Pancreas (tissue), 10 donors: ENCODE measurements around the gene KAZN. TPM values are rescaled to one million over a fixed set of nuclear protein-coding genes. Genes with fewer than 3 reads are reported as not detected.

ENCODE experiments used
- ATAC-seq, 4 donors: fragments of 200-7000 bp; cut with Tn5 transposase; one replicate each; pipeline versions ENCODE4 v1.8.0 to v1.9.1; 2020; ENCODE audit warnings: mild to moderate bottlenecking in 4 of 4, moderate library complexity in 4 of 4
- DNase-seq, 6 donors: peaks; one replicate each; pipeline ENCODE4 v3.0.0-alpha.2; 2020
- FAIRE-seq: peaks from 2 replicates; lab custom pipeline; 2012; peaks lifted over from hg19 to GRCh38; lab: Jason Lieb, UNC
- H3K27ac ChIP-seq, 4 donors: fragments of 200-600 bp; sonication (generic); 1 replicate in 3 of 4; 2 replicates in 1 of 4; pipeline versions ENCODE4 v1.5.0 to v1.8.0; 2020
- H3K27me3 ChIP-seq, 4 donors: fragments of 200-600 bp; one replicate each; pipeline ENCODE4 v1.8.0; 2021
- H3K36me3 ChIP-seq, 3 donors: fragments of 200-600 bp; sonication (generic) in 1 of 3; one replicate each; pipeline versions ENCODE4 v1.5.0 to v1.8.0; 2020 to 2021
- H3K4me1 ChIP-seq, 3 donors: fragments of 200-600 bp; one replicate each; pipeline ENCODE4 v1.8.0; 2021
- H3K4me3 ChIP-seq, 4 donors: fragments of 200-600 bp; sonication (generic) in 2 of 4; one replicate each; pipeline versions ENCODE4 v1.5.0 to v1.8.0; 2020 to 2021
- H3K9me3 ChIP-seq, 4 donors: fragments of 200-600 bp; one replicate each; pipeline ENCODE4 v1.8.0; 2021
- WGBS, 2 donors: extraction: QIAGEN DNeasy Blood & Tissue Kit; methylation state at CpG; one replicate each; pipeline ENCODE4 v1.1.7; 2013; 5-methylcytosine and 5-hydroxymethylcytosine counted together
- intact Hi-C, 3 donors: fragments of 100-400 bp; cut with DNase I; formaldehyde crosslinking; loops; one replicate each; pipeline versions ENCODE4 v1.11.1 to v1.14.2; 2022
- polyA plus RNA-seq, 2 donors: library from polyadenylated mRNA; stranded (reverse); fragments of 200-250 nt; gene quantifications; one replicate each; pipeline ENCODE4 v1.2.3, GENCODE V29; 2013
- total RNA-seq, 6 donors: library from RNA; stranded (reverse); fragmentation: NEBNext Ultra II Directional in 4 of 6; extraction: Animal tissue kit (Norgen Biotek cat#: 25700) in 4 of 6; gene quantifications; one replicate each; pipeline versions ENCODE4 v1.2.1 to v1.2.4, GENCODE V29; 2021 to 2023
- TF ChIP-seq, protein P1 (sequence below), 4 donors: fragments of 200-600 bp; sonication (generic) in 3 of 4; IDR thresholded peaks; one replicate each; pipeline versions ENCODE4 v1.5.0 to v1.8.0; 2021; ENCODE audit warnings: antibody characterized with exemption in 4 of 4
- donor health status: healthy with polysubstance abuse.
- donor health status: DM: no; HTN: no; CAD: no; lungs with moderate emphysema.
- donor health status: DM: no; HTN: no; CAD: no.
- donor health status: control.
- donor health status: control.
- donor health status: Bipolar disorder and iron deficiency.
- donor health status: DM: yes; HTN: yes; CAD: no.
- donor health status: DM: no; HTN: no; CAD: no.
- donor health status: DM: no; HTN: no; CAD: no.
- donor health status: DM: yes; HTN: yes; CAD: no.

Gene KAZN
- total and polyA plus RNA-seq, 8 donors = 2.4 to 6.0 (median 4.1) TPM

DNA sequence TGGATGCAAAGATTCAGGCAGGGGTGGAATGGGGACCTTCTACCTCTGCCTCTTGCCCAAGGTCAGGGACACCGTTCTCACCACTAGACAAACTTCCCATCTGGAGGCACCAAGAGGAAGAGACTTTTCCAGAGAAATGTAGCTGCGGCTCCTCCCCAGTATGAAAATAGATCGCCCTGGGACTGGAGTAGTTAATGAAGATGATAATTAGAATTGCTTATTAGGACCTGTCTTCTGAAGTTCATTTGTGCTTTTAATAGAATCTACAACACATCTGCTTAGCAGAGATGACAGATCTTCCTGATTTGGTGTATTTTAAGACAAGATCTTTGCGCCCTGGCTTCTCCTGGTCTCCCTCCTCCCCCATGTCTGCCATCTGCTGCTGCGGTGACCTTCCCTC, 266.6 kb downstream of the KAZN start:
- FAIRE-seq (no peak), ATAC-seq (no peak), DNase-seq (no peak)
- Histone ChIP-seq H3K4me3 (no peak overlapping the region), H3K36me3 (no peaks in the 10 kb centered on the region), H3K27ac (no peak overlapping the region), H3K9me3 (no peaks in the 10 kb centered on the region), H3K27me3 (no peaks in the 10 kb centered on the region), H3K4me1 (no peaks in the 10 kb centered on the region)
- TF ChIP-seq, protein P1, sequence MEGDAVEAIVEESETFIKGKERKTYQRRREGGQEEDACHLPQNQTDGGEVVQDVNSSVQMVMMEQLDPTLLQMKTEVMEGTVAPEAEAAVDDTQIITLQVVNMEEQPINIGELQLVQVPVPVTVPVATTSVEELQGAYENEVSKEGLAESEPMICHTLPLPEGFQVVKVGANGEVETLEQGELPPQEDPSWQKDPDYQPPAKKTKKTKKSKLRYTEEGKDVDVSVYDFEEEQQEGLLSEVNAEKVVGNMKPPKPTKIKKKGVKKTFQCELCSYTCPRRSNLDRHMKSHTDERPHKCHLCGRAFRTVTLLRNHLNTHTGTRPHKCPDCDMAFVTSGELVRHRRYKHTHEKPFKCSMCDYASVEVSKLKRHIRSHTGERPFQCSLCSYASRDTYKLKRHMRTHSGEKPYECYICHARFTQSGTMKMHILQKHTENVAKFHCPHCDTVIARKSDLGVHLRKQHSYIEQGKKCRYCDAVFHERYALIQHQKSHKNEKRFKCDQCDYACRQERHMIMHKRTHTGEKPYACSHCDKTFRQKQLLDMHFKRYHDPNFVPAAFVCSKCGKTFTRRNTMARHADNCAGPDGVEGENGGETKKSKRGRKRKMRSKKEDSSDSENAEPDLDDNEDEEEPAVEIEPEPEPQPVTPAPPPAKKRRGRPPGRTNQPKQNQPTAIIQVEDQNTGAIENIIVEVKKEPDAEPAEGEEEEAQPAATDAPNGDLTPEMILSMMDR (IDR thresholded peaks at IDR 0.05) = no peak
- intact Hi-C loops = no loop called here
- WGBS, 2 donors = 87 to 91% methylated on average over 5 of the region's 5 CpGs

DNA sequence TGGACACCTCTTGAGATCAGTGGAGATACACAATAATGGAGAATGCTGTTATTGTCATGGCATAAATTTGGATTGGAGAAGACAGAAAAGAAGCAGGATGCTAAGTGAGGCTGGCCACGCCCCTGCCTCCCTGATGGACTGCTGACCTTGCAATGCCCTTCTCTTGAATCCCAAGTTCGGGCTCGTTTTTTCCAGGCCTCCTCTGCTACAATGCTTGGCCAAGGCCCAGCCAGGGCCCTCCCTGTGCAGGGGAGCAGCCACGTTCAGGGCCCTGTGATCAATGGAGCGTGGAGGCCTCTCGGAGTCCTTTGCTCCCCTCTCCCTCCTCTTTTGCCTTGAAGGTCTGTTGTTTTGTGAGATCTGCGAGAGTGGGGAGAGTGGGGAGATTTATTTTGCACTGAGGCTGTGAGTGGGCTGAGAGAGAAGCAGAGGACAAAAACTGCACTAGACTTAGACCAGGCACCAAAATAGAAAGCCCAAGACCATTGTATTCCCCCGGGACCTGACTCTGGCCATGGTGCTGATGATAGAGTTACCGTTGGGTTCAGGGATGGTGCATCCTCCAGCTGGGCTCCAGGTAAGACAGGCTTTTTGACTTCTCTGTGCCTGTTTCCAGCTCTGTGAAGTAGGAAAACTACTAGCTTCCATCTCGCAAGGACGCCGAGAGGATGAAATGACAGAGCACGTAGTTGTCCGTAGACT, 268.6 kb downstream of the KAZN start:
- H3K27ac ChIP-seq = no peak overlapping the region
- intact Hi-C loops = no loop called here
- H3K4me1 ChIP-seq = no peaks in the 10 kb centered on the region
- no peak overlapping the region for H3K4me3 ChIP-seq
- ATAC-seq = no peak
- H3K27me3 ChIP-seq = no peaks in the 10 kb centered on the region
- FAIRE-seq = no peak
- no peak for DNase-seq
- 78 to 79% methylated on average over 14 of the region's 14 CpGs for WGBS, 2 donors
- TF ChIP-seq, protein P1 (IDR thresholded peaks at IDR 0.05) = no peak
- H3K36me3 ChIP-seq = no peaks in the 10 kb centered on the region
- no peaks in the 10 kb centered on the region for H3K9me3 ChIP-seq

DNA sequence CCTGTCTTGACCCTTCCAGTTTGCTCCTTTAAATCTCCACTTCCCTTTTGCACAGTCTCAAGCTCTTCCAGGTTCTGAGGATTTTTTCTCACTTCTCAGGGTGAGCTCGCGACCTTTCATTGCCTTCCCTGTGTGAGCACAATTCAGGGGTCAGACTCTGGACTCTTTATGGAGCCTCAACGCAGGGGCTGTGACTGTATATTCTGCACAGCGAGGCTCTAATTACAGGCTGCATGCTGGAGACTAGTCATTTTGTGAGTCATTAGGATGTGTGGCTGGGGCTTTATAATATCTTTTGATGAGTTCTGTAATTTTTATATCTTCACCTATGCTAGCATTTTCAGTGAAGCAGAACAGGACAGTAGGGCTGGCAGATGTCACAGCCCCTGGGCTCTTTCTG, 270.7 kb downstream of the KAZN start:
- H3K4me1 ChIP-seq = no peaks in the 10 kb centered on the region
- no peak overlapping the region for H3K4me3 ChIP-seq
- H3K27ac ChIP-seq = no peak overlapping the region
- intact Hi-C loops = no loop called here
- 89 to 90% methylated on average over 4 of the region's 4 CpGs for WGBS, 2 donors
- no peaks in the 10 kb centered on the region for H3K27me3 ChIP-seq
- TF ChIP-seq, protein P1 (IDR thresholded peaks at IDR 0.05) = no peak
- H3K36me3 ChIP-seq = no peaks in the 10 kb centered on the region
- FAIRE-seq (no peak), DNase-seq (no peak), ATAC-seq (no peak)
- H3K9me3 ChIP-seq = no peaks in the 10 kb centered on the region

DNA sequence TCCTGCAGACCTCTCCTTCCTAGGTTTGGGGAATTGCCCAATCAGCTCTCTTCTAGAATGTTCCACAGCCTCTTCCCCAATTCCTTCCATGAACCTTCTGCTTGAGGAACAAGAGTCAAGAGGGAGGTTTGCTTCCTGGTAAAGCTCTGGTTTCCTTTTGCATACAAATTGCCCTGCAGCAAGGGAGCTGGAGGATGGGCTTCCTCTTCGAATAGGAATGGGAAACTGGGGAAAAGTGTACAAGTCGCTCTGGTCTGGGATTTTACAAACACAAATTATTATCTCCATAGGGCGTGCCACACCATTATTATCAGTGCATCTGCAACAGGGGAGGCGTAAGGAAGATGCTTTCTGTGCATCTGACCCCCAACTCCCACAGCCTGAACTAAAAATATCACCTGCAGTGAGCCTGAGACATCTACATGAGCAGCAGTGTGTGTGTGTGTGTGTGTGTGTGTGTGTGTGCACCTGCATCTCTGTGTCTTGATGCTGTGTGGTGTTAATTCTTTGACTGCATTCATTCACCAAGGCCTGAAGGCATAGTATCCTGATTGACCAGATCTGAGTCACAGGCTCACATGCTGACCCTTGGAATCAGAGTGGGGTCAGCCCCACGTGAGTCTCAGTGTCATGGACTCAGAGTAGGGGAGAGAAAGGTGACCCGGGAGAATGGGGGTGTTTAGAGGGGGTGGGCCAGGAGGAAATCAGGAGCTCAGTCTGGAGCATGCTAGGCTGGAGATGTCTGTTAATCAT, 272.9 kb downstream of the KAZN start:
- ATAC-seq = no peak
- TF ChIP-seq, protein P1 (IDR thresholded peaks at IDR 0.05) = no peak
- 81 to 83% methylated on average over 6 of the region's 6 CpGs for WGBS, 2 donors

DNA sequence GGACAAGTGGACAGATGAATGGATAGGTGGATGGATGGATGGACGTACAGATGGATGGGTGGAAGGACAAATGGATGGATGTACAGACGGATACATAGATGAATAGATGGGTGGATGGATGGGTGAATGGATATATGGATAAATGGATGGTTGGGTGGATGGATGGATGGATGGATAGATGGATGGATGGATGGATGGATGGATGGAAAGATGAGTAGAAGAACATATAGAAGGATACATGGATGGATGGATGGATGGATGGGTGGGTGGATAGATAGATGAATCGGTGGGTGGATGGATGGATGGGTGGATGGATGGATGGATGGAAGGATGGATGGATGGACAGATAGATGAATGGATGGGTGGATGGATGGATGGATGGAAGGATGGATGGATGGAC, 274.3 kb downstream of the KAZN start:
- FAIRE-seq (no peak), ATAC-seq (no peak), DNase-seq (no peak)
- TF ChIP-seq, protein P1 (IDR thresholded peaks at IDR 0.05) = no peak
- WGBS, 2 donors = 77 to 84% methylated on average over 3 of the region's 3 CpGs
- Histone ChIP-seq H3K36me3 (no peaks in the 10 kb centered on the region), H3K27ac (no peak overlapping the region), H3K9me3 (no peaks in the 10 kb centered on the region), H3K4me1 (peaks cover 0 to 14% (median 1%) of the 10 kb centered on the region in 3 donors), H3K27me3 (no peaks in the 10 kb centered on the region), H3K4me3 (no peak overlapping the region)
- intact Hi-C loops = no loop called here

More for the DNA sequence above, 272.9 kb downstream of the KAZN start:
- Histone ChIP-seq H3K4me3 (no peak overlapping the region), H3K27ac (no peak overlapping the region), H3K36me3 (no peaks in the 10 kb centered on the region), H3K27me3 (no peaks in the 10 kb centered on the region), H3K9me3 (no peaks in the 10 kb centered on the region), H3K4me1 (peaks cover 0 to 11% (median 0%) of the 10 kb centered on the region in 3 donors)
- intact Hi-C loops = no loop called here
- DNase-seq (no peak), FAIRE-seq (no peak)
